MM.1S (cell line): ENCODE measurements around the gene NINJ2.

Source experiments
- DNase-seq: peaks from one replicate; pipeline ENCODE4 v3.0.0-alpha.2; 2015
- H2AFZ ChIP-seq: fragments of 300-600 bp; sonication (generic); 2 replicates; pipeline ENCODE4 v1.6.0; 2016; ENCODE audit warnings: antibody characterized with exemption, low read length
- H3F3A ChIP-seq: fragments of 300-600 bp; sonication (generic); 2 replicates; pipeline ENCODE4 v1.6.1; 2016; ENCODE audit warnings: mild to moderate bottlenecking, antibody characterized with exemption, low read length, moderate library complexity, mixed read lengths; ENCODE audit not compliant: insufficient read depth
- H3K27ac ChIP-seq: fragments of 300-600 bp; sonication (generic); 2 replicates; pipeline ENCODE4 v1.5.1; 2016; ENCODE audit warnings: mild to moderate bottlenecking, low read length
- H3K27me3 ChIP-seq: fragments of 300-600 bp; sonication (generic); replicated peaks from 2 replicates; pipeline ENCODE4 v1.6.0; 2016; ENCODE audit warnings: low read length; ENCODE audit not compliant: insufficient read depth
- H3K36me3 ChIP-seq: fragments of 300-600 bp; sonication (generic); replicated peaks from 2 replicates; pipeline ENCODE4 v1.6.1; 2016; ENCODE audit warnings: mild to moderate bottlenecking, low read length, mixed read lengths; ENCODE audit not compliant: insufficient read depth
- H3K4me1 ChIP-seq: fragments of 300-600 bp; sonication (generic); 2 replicates; pipeline ENCODE4 v1.6.1; 2016; ENCODE audit warnings: low read length, mixed read lengths
- H3K4me2 ChIP-seq: fragments of 300-600 bp; sonication (generic); 2 replicates; pipeline ENCODE4 v1.6.0; 2016; ENCODE audit warnings: low read depth, low read length
- H3K4me3 ChIP-seq: fragments of 300-600 bp; sonication (generic); 2 replicates; pipeline ENCODE4 v1.5.1; 2016; ENCODE audit warnings: low read length, mixed read lengths
- H3K79me2 ChIP-seq: fragments of 300-600 bp; sonication (generic); 2 replicates; pipeline ENCODE4 v1.6.1; 2016; ENCODE audit warnings: mixed run types, low read length, mixed read lengths
- H3K9ac ChIP-seq: fragments of 300-600 bp; sonication (generic); 2 replicates; pipeline ENCODE4 v1.6.1; 2016; ENCODE audit warnings: low read length, mixed read lengths
- H3K9me2 ChIP-seq: fragments of 300-600 bp; sonication (generic); replicated peaks from 2 replicates; pipeline ENCODE4 v1.6.1; 2016; ENCODE audit warnings: mild to moderate bottlenecking, low read length, mixed read lengths; ENCODE audit not compliant: insufficient read depth
- H3K9me3 ChIP-seq: fragments of 300-600 bp; sonication (generic); replicated peaks from 2 replicates; pipeline ENCODE4 v1.6.1; 2016; ENCODE audit warnings: mild to moderate bottlenecking, low read length, mixed read lengths; ENCODE audit not compliant: insufficient read depth
- H4K20me1 ChIP-seq: fragments of 300-600 bp; sonication (generic); 2 replicates; pipeline ENCODE4 v1.6.1; 2016; ENCODE audit warnings: mild to moderate bottlenecking, low read length, moderate library complexity, mixed read lengths; ENCODE audit not compliant: insufficient read depth
- EZH2 ChIP-seq: fragments of 300-600 bp; sonication (generic); optimal IDR thresholded peaks from 2 replicates; pipeline ENCODE3; 2017; ENCODE audit warnings: low read depth, mild to moderate bottlenecking, antibody characterized with exemption, low read length, mixed read lengths
- EZH2phosphoT487 ChIP-seq: fragments of 300-600 bp; sonication (generic); IDR thresholded peaks from 2 replicates; pipeline ENCODE4 v1.6.1; 2018; ENCODE audit warnings: antibody characterized with exemption, low read length
- TF ChIP-seq, protein P1 (sequence below): fragments of 300-600 bp; sonication (generic); IDR thresholded peaks from 2 replicates; pipeline ENCODE4 v1.5.1; 2016; ENCODE audit warnings: antibody characterized with exemption, low read length, mixed read lengths

The NINJ2 gene

DNA sequence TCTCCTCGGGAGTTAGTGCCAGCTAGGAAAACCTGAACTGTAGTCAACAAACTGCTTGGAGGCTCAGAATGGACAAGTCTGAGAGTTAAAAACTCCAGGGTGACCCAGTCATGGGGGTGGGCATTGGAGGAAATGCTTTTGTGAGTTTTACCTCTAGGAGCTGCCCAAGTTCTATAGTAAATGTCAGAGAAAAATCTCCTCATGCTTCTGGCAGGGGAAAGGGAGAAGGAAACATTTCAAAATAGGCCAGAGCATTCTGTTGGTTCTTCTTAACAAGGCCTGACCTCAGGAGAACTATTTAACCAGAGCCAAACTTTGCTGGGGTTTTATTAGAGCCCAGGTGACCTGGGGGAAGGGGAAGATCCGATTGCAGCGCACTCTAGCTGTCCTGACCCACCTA lies 12.3 kb downstream of the NINJ2 start:
- DNase-seq = no peak

DNA sequence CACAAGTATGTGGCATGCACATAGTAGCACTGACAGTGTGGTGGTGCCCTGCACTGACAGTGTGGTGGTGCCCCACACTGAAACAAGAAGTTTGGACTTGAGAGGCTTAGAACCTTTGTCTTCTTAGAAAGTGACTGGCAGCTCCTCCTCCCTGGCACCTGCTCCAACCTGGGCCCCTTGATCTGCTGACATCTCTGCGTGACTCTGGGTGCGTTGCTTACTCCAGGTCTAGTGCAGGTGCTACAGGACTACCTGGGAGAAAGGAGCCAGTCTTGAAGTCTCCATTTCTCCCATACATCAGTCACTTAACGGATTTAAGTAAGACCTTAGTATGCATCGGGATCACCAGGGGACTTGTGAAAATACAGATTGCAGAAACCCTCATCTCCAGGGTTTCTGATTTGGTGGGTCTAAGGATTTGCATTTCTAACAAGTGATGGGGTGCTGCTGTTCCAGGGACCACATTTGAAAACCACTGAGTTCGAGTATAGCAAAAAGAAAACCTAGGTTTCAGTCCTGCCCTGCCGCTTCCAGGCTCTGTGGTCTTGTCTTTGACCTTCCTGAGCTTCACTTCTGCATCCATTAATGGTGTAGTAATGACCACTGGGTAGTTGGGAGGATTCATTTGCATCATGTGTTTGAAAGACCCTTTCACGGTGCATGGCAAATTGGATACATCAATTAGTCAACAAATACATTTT lies 15.7 kb downstream of the NINJ2 start:
- no peak for DNase-seq
- H3K4me1 ChIP-seq = peaks cover 13% of the 10 kb centered on the region
- H3K9me2 ChIP-seq = no peaks in the 10 kb centered on the region
- H3K9ac ChIP-seq = no peak overlapping the region
- H3K27ac ChIP-seq = no peak overlapping the region
- H3F3A ChIP-seq = no peaks in the 10 kb centered on the region; the same call in 1 of the 2 replicates
- H3K4me3 ChIP-seq = no peak overlapping the region
- H3K36me3 ChIP-seq = no peaks in the 10 kb centered on the region
- H2AFZ ChIP-seq = no peak overlapping the region
- no peaks in the 10 kb centered on the region for H4K20me1 ChIP-seq
- H3K79me2 ChIP-seq = no peaks in the 10 kb centered on the region
- no peaks in the 10 kb centered on the region for H3K27me3 ChIP-seq
- TF ChIP-seq, protein P1, sequence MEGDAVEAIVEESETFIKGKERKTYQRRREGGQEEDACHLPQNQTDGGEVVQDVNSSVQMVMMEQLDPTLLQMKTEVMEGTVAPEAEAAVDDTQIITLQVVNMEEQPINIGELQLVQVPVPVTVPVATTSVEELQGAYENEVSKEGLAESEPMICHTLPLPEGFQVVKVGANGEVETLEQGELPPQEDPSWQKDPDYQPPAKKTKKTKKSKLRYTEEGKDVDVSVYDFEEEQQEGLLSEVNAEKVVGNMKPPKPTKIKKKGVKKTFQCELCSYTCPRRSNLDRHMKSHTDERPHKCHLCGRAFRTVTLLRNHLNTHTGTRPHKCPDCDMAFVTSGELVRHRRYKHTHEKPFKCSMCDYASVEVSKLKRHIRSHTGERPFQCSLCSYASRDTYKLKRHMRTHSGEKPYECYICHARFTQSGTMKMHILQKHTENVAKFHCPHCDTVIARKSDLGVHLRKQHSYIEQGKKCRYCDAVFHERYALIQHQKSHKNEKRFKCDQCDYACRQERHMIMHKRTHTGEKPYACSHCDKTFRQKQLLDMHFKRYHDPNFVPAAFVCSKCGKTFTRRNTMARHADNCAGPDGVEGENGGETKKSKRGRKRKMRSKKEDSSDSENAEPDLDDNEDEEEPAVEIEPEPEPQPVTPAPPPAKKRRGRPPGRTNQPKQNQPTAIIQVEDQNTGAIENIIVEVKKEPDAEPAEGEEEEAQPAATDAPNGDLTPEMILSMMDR = no peak
- TF ChIP-seq EZH2 (no peak), EZH2phosphoT487 (no peak)
- no peaks in the 10 kb centered on the region for H3K9me3 ChIP-seq
- H3K4me2 ChIP-seq = no peak overlapping the region

More for the DNA sequence above, 12.3 kb downstream of the NINJ2 start:
- H3K27me3 ChIP-seq = no peaks in the 10 kb centered on the region
- no peaks in the 10 kb centered on the region for H3K79me2 ChIP-seq
- TF ChIP-seq EZH2 (no peak), EZH2phosphoT487 (no peak)
- TF ChIP-seq, protein P1 = peak; percentile 13; the same call in 1 of the 2 replicates
- no peak overlapping the region for H2AFZ ChIP-seq
- no peak overlapping the region for H3K4me2 ChIP-seq
- H3F3A ChIP-seq = no peaks in the 10 kb centered on the region
- no peaks in the 10 kb centered on the region for H4K20me1 ChIP-seq
- no peak overlapping the region for H3K9ac ChIP-seq
- H3K4me1 ChIP-seq = peaks cover 6% of the 10 kb centered on the region; the same call in 1 of the 2 replicates
- H3K9me3 ChIP-seq = no peaks in the 10 kb centered on the region
- H3K27ac ChIP-seq = no peak overlapping the region
- H3K36me3 ChIP-seq = no peaks in the 10 kb centered on the region
- H3K4me3 ChIP-seq = no peak overlapping the region
- H3K9me2 ChIP-seq = no peaks in the 10 kb centered on the region

DNA sequence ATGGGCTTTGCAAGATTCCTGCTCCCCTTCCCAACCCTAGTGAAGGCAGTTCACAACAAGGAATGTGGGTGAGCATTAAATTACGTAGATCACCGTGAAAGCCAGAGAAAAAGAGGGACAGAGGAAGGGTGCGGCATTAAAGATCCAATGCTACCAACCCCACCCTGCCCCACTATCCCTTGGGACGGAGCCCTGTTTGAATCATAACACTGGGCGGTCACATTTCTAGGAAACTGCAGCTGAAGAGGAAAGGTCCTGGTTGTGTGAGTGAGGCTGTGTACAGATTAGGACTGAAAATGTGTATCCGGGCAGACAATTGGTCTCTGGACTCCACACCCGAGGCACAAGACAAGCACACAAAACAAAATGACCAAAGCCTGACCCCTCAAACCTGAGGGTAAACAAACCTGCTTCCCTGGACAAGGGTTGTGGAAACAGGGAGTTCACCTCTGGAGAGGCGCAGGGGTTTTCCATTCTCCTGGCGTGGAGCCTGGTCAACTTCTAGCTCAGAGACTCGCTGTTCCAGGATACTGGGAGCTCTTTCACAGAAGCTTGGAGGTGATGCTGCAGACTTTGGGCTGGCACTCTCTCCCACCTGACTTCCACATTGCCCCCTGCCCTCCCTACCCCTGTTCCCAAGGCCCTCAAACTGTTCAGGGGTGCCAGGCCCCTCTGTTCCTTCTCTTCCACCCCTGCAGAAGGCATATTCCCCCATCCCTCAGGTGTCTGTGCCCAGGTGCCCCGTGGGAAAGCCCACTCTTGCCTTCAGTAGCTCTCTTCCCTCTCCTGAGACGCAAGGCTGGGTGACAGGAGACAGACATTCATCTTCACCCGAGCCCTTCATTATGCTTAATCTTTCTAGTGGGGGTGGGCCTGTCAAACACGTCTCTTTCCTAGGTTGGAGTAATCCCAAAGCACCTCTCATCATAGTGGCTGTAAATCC lies 16.5 kb downstream of the NINJ2 start:
- no peaks in the 10 kb centered on the region for H3K79me2 ChIP-seq
- no peaks in the 10 kb centered on the region for H4K20me1 ChIP-seq
- peaks cover 5% of the 10 kb centered on the region for H3F3A ChIP-seq
- no peaks in the 10 kb centered on the region for H3K9me2 ChIP-seq
- no peaks in the 10 kb centered on the region for H3K36me3 ChIP-seq
- H3K4me2 ChIP-seq = no peak overlapping the region
- no peaks in the 10 kb centered on the region for H3K27me3 ChIP-seq
- H3K4me1 ChIP-seq = peaks cover 13% of the 10 kb centered on the region
- DNase-seq = no peak
- H3K4me3 ChIP-seq = no peak overlapping the region
- no peak overlapping the region for H3K9ac ChIP-seq
- H3K9me3 ChIP-seq = no peaks in the 10 kb centered on the region
- no peak overlapping the region for H3K27ac ChIP-seq
- no peak overlapping the region for H2AFZ ChIP-seq
- TF ChIP-seq, protein P1 = no peak
- TF ChIP-seq EZH2 (no peak), EZH2phosphoT487 (no peak)
